ENCODE results near the gene CCL3. TPM values are rescaled to one million over a fixed set of nuclear protein-coding genes. Genes with fewer than 3 reads are reported as not detected.
"Not testable (repeated sequence)": the region's sequence is repeated elsewhere in the genome, so short reads cannot be mapped to it uniquely, and the experiment has no call there.

The CCL3 gene
- total RNA-seq, 2 experiments from 2014 or later: 51.5 to 52.7 TPM

DNA sequence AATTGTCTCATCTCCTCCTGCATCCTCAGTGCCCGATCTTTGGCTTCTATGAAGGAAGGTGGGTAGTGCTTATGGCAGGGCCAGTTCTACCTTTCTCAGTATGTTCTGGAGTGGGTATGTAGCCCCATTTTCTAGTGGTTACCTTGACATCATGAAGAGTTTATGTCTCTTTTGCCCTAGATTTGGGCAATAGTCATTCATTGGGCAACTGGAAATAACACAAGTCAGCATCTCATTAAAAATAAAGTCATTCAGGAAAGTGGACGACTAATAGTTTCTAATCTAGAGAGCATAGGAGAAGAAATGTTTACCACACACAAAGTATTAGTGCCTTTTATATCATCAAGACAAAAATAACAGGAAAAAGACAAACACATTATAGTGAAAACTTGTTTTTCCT is 6.3 kb downstream of the CCL3 start:
- not testable (repeated sequence) for H3K9me3 Mint-ChIP-seq, H3K27me3 Mint-ChIP-seq, H3K4me3 Mint-ChIP-seq, H3K36me3 Mint-ChIP-seq, DNase-seq
- peaks cover 43% of the 10 kb centered on the region for H3K4me1 Mint-ChIP-seq
- peak overlapping the region; percentile 40 for H3K27ac Mint-ChIP-seq

DNA sequence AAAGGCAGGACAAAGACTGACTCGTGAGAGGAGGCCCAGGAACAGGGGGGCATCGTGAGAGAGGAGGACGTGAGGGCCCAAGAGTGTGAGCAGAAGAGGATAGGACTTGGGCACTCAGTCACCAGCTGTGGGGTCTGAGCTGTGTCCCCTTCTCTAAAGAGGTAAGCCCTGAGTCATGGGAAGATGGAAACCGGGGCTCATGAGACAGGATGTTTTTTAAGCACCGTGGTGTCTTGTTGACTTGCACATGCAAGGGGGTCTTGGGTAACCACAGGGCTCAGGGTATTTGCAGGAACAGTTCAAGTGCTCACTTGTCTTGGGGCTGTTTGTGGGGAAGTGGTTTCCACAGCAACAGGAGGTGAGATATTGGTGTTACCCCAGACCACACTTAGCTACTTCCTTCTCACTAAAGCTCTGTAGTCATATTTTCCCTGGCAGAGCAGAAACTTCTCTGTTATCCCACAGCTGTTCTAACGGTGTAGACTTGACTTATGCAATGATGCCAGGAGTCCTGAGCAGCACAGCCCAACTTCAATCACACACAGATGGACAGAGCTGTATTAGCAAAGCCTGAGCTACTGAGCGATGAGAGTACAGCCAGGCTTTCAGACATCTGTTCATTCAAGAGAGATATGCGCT is 7.3 kb downstream of the CCL3 start:
- H3K4me3 Mint-ChIP-seq: peak overlapping the region; percentile 53
- DNase-seq: peak; percentile 68
- H3K36me3 Mint-ChIP-seq, H3K9me3 Mint-ChIP-seq, H3K27me3 Mint-ChIP-seq: not testable (repeated sequence)
- H3K4me1 Mint-ChIP-seq: peaks cover 39% of the 10 kb centered on the region
- H3K27ac Mint-ChIP-seq: peak overlapping the region; percentile 93

DNA sequence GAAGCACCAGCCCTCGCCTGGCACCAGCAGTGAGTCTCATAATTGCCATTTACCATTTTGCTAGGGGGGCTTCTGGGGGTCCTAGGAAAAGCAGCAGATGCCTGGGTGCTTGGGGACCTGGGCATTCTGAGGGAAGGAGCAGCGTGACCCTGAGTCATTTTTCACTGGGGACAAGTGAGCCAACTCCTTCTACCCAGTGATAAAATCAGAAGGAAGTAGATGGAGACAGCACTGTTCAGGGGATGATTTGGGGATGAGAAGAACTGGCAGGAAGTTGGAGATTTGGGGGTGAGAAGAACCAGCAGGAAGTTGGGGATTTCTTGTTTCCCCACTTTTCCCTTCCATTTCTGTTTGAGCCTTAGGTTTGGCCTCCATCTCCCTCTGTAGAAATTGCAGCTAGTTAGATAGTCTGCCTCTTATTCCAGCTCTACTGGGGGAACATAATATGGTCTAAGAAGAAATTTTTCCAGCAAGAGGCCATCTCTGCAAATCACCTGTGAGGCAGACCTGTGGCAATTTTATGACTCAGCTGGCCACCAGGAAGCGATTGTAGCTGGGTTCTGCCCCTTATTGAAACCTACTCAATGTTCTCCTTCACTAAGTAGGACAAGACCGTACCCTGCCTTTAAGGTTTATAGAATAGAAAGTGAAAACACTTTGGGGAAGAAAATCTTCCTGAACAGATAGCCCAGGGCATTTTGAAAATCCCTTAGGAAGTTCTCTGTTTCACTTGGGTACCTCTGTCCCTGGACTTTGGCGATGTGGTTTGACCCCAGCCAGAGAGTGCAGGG is 8.1 kb downstream of the CCL3 start:
- DNase-seq, H3K27me3 Mint-ChIP-seq, H3K9me3 Mint-ChIP-seq, H3K36me3 Mint-ChIP-seq: not testable (repeated sequence)
- H3K27ac Mint-ChIP-seq: peak overlapping the region; percentile 93
- peak overlapping the region; percentile 53 for H3K4me3 Mint-ChIP-seq
- H3K4me1 Mint-ChIP-seq: peaks cover 39% of the 10 kb centered on the region

DNA sequence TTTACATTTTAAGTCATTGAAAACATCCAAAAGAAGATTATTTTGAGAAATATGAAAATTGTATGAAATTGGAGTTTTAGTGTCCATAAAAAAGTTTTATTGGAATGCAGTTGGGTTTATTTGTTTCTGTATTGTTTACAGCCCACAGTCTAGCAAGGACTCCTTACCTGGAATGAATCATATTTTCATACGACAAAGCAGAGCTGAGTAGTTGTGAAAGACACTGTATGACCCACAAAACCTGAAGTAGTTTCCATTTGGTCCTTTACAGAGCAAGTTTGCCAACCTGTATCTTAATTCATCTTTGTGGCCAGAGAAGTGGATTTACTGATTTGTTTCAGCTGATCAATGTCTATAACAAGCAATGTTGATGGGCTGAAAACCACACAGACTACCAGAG is 15.6 kb downstream of the CCL3 start:
- Mint-ChIP-seq H3K4me3 (no peak overlapping the region), H3K4me1 (peaks cover 32% of the 10 kb centered on the region), H3K9me3 (no peaks in the 10 kb centered on the region), H3K36me3 (no peaks in the 10 kb centered on the region), H3K27me3 (peaks cover 4% of the 10 kb centered on the region), H3K27ac (no peak overlapping the region)
- DNase-seq: no peak

DNA sequence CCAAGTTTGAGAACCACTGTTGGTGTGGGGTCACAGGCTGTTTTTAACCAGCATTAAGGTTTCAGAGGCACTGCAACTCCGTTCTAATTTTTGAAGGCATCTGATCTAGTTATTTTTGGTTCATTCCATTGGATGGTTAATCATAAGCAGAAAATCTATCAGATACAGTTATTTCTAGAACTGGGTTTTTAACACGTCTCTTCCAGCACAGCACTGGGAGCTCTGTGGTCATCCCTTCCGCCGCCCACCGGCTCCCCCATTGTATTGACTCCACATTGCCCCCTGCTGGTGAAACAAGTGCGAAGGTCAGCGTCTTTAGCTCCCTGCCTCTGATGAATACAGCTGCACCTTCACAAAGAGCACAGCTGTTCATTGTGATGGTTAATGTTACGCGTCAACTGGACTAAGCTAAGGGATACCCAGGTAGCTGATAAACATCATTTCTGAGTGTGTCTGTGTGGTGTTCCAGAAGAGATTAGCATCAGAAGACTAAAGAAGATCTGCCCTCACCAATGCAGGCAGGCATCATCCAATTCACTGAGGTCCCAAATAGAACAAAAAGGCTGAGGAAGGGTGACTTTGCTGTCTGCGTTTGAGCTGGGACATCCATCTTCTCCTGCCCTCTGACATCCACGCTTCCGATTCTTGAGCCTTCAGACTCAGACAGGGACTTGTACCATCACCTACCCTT is 17.4 kb downstream of the CCL3 start:
- H3K9me3 Mint-ChIP-seq: no peaks in the 10 kb centered on the region
- peak overlapping the region; percentile 20 for H3K27ac Mint-ChIP-seq
- no peak overlapping the region for H3K4me3 Mint-ChIP-seq
- H3K27me3 Mint-ChIP-seq: peaks cover 4% of the 10 kb centered on the region
- peaks cover 32% of the 10 kb centered on the region for H3K4me1 Mint-ChIP-seq
- no peaks in the 10 kb centered on the region for H3K36me3 Mint-ChIP-seq
- peak; percentile 75 for DNase-seq

DNA sequence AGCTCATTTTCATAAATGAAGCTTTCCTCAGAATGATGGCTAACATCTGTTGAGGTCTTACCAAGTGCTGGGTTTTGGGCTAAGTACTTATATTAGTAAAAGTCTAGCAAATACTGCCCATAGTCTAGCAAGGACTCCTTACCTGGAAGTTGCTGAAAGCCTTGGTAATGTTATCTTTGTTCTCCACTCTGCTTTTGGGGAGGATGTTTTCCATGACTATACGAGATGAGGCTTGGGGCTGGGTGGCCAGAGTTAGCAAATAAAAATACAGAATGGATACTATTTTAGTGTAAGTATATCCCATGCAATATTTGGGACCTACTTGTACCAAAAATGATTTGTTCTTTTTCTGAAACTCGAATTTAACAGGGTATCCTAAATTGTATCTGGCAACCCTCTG is 18.2 kb downstream of the CCL3 start:
- H3K36me3 Mint-ChIP-seq: no peaks in the 10 kb centered on the region
- no peak overlapping the region for H3K27ac Mint-ChIP-seq
- H3K4me1 Mint-ChIP-seq: peaks cover 32% of the 10 kb centered on the region
- no peaks in the 10 kb centered on the region for H3K9me3 Mint-ChIP-seq
- no peak overlapping the region for H3K4me3 Mint-ChIP-seq
- peaks cover 4% of the 10 kb centered on the region for H3K27me3 Mint-ChIP-seq
- DNase-seq: no peak

DNA sequence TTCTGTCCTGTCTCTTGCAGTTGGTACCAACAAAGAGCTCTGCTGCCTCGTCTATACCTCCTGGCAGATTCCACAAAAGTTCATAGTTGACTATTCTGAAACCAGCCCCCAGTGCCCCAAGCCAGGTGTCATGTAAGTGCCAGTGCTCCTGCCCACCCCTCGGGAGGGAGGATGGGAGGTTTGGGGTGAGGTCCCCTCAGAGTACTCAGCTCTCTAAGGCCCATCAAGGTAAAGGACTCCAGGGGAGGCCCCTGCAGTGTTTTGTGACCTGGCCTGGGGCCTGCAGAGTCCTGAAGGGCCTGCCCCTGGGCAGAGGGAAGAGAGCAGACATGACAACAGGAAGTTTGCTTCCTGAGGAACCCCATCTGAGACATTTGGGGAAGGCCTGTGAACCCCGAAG is 19.5 kb downstream of the CCL3 start:
- Mint-ChIP-seq H3K9me3 (no peaks in the 10 kb centered on the region), H3K27me3 (peaks cover 4% of the 10 kb centered on the region), H3K4me1 (peaks cover 32% of the 10 kb centered on the region), H3K36me3 (no peaks in the 10 kb centered on the region), H3K27ac (no peak overlapping the region), H3K4me3 (no peak overlapping the region)
- no peak for DNase-seq

DNA sequence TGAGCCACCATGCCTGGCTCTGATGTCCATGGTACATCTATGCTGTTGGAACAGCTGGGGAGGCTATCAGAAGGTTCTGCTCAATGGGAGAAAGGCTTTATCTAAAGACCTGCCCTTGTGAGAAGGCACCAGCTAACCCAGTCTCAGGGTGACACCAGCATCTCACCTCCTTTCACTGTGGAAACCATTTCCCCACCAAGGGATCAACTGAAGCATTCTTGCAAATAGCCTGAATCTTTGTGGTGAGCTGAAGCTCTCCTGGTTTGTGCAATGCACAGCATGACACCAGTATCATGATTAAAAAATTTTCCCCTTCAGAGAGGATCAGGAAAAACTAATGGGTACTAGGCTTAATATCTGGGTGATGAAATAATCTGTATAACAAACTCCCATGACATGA is 20.8 kb downstream of the CCL3 start:
- Mint-ChIP-seq H3K4me3 (no peak overlapping the region), H3K9me3 (no peaks in the 10 kb centered on the region), H3K27me3 (peaks cover 8% of the 10 kb centered on the region), H3K27ac (no peak overlapping the region), H3K36me3 (no peaks in the 10 kb centered on the region), H3K4me1 (peaks cover 25% of the 10 kb centered on the region)
- DNase-seq: no peak

DNA sequence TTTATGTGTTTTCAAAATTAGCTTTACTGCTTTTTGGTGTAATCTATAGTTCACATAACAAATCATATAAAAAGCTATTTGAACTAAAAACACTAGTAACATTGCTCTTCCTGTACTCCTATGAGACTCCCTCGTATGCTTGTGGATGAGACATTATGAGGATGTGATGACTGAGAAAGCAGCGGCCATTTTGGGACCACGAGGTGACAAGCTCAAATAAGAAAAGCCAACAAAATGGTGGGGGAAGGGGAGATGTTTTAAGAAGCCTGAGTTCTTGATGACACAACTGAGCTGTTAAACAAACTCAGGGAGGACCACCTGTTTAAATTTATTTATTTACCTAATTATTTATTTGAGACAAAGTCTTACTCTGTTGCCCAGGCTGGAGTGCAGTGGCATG is 21.4 kb downstream of the CCL3 start:
- Mint-ChIP-seq H3K4me3 (no peak overlapping the region), H3K27me3 (peaks cover 8% of the 10 kb centered on the region), H3K27ac (no peak overlapping the region), H3K36me3 (no peaks in the 10 kb centered on the region), H3K9me3 (no peaks in the 10 kb centered on the region), H3K4me1 (peaks cover 19% of the 10 kb centered on the region)
- DNase-seq: no peak

DNA sequence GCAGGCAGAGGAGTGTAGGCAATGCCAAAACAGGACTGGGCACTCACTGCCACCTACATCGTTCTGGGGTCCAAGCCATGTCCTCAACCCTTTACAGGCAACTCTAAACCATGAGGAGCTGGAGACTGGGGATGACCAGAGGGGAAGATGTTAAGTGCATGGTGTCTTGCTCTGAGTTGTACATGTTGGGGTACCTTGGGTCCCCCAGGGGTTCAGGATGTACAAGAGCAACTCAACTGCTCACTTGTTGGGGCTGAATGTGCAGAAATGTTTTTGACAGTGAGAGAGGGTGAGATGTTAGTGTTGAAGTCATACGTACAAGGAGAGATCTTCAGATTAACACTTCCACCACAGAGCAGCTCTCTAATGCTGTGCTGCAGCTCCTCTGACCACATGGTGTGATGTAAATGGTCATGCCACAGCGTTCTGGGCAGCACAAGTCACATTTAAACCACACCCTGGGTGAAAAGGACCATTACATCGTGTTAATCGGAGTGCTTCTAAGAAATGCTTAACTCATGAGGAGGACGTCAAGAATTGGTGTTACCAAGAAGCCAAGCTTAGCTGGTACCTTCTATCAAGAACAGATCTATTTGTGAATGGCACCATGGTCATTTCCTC is 23.5 kb downstream of the CCL3 start:
- no peak overlapping the region for H3K4me3 Mint-ChIP-seq
- no peaks in the 10 kb centered on the region for H3K9me3 Mint-ChIP-seq
- no peaks in the 10 kb centered on the region for H3K36me3 Mint-ChIP-seq
- H3K27ac Mint-ChIP-seq: no peak overlapping the region
- H3K4me1 Mint-ChIP-seq: peaks cover under 1% of the 10 kb centered on the region
- no peak for DNase-seq
- H3K27me3 Mint-ChIP-seq: peaks cover 8% of the 10 kb centered on the region

DNA sequence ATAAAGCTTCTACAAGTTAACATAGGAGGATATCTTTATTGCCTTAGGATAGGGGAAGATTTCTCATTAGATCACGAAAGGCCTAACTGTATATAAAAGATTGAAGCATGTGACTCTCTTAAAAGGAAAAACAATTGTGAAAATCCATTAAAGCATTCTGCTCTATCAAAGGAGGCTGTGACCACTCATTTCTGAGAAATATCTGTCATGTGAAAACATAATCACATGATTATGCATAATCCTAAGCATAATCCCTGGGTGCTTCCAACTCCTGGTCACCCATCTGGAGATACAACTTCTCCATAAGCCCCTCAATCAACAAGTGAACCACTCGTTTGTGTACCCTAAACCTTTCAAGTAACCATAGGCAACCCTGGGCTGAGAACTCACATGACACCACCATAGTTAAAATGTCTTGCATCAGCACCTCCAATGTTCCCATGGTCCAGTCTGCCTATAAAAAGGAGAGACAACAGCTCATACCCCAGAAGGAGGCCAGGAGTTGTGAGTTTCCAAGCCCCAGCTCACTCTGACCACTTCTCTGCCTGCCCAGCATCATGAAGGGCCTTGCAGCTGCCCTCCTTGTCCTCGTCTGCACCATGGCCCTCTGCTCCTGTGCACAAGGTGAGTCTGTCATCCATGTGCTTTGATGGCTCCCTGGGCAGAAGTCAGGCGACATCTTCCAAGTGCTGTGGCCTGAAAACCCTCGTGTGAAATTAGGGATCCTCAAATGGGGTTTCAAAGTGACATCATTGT is 26.0 kb downstream of the CCL3 start, which contains the start of gene CCL18:
Gene CCL18 (plus strand): TSS at position 487 of the 756 bp plus-strand sequence. CDS start 71 bp downstream, at position 558.
- DNase-seq: no peak
- H3K27ac Mint-ChIP-seq: no peak within 1 kb of the TSS
- H3K4me3 Mint-ChIP-seq: no peak within 1 kb of the TSS

DNA sequence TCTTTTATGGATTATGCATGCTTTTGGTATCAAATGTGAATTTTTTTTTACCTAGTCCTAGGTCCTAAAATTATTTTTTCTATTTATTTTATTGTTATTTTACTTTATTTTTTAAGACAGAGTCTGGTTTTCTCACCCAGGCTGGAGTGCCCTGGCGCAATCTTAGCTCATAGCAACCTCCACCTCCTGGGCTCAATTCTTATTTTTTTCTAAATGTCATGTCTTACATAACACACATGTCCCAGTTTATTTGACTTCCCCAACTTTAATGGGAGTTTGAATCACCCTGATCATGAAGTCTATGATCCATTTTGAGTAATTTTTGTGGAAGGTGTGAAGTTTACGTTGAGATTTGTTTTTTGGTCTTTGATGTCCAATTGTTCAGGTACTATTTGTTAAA is 29.1 kb downstream of the CCL3 start:
- Mint-ChIP-seq H3K27me3 (peaks cover 14% of the 10 kb centered on the region), H3K9me3 (no peaks in the 10 kb centered on the region), H3K36me3 (no peaks in the 10 kb centered on the region), H3K4me1 (peaks cover 8% of the 10 kb centered on the region), H3K4me3 (no peak overlapping the region), H3K27ac (no peak overlapping the region)
- no peak for DNase-seq

More for the DNA sequence above, 26.0 kb downstream of the CCL3 start, which contains the start of gene CCL18:
- Mint-ChIP-seq H3K27me3 (peaks cover 14% of the 10 kb centered on the region), H3K9me3 (no peaks in the 10 kb centered on the region), H3K4me1 (peaks cover 6% of the 10 kb centered on the region), H3K36me3 (no peaks in the 10 kb centered on the region)

DNA sequence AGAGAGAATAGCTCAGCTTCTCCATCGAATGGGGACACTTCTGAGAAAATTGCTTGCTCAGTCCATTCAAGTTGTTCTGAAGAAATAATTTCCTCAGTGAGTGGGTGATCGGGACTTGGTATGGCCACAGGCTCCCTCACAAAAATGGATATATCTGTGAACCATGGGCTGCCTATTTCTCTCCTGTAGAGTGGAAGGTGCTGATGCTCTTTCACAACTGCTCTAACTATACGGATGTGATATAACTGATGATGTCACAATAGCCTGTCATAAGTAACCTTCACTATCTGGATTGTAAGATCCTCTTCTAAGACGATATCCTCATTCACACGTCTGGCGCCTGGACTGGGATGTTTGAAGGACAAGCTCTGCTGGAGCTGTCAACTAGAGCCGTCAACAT is 30.5 kb downstream of the CCL3 start:
- peaks cover 10% of the 10 kb centered on the region for H3K27me3 Mint-ChIP-seq
- no peaks in the 10 kb centered on the region for H3K36me3 Mint-ChIP-seq
- no peak overlapping the region for H3K4me3 Mint-ChIP-seq
- no peaks in the 10 kb centered on the region for H3K9me3 Mint-ChIP-seq
- H3K27ac Mint-ChIP-seq: no peak overlapping the region
- peaks cover 11% of the 10 kb centered on the region for H3K4me1 Mint-ChIP-seq
- no peak for DNase-seq

DNA sequence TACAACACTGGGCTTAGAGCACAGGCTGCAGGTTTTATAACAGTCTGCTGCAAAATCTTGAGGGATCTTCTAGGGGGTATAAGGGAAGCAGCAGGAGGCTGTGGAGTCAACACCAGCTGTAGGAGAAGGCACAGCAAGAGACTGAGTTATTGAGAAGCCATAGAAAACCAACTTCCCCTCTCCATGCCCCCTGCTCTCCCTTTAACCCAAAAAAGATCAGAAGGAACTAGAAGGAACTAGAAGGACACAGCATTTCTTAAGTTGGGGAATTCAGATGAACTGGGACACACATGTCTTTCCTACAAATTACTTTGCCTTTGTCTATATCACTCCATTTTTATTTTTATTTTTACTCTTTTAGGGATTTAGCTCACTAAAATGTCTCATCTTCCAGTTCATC is 32.0 kb downstream of the CCL3 start:
- H3K36me3 Mint-ChIP-seq: no peaks in the 10 kb centered on the region
- H3K9me3 Mint-ChIP-seq: no peaks in the 10 kb centered on the region
- peaks cover 11% of the 10 kb centered on the region for H3K4me1 Mint-ChIP-seq
- no peak for DNase-seq
- H3K4me3 Mint-ChIP-seq: no peak overlapping the region
- no peak overlapping the region for H3K27ac Mint-ChIP-seq
- H3K27me3 Mint-ChIP-seq: peaks cover 10% of the 10 kb centered on the region
